GM23338 (cell line): Measurements from ENCODE around the gene OASL. TPM values are rescaled to one million over a fixed set of nuclear protein-coding genes. Genes with fewer than 3 reads are reported as not detected.

ENCODE experiments used
- ATAC-seq: fragments of 200-7000 bp; cut with Tn5 transposase; 3 replicates; pipeline ENCODE4 v1.9.1; 2020
- DNase-seq: peaks from one replicate; pipeline ENCODE4 v3.0.0-alpha.2; 2015; ENCODE audit warnings: low spot score
- H2AFZ ChIP-seq: fragments of 200-600 bp; sonication (generic); 2 replicates; pipeline ENCODE4 v1.8.0; 2016; ENCODE audit warnings: antibody characterized with exemption, mild to moderate bottlenecking, moderate library complexity
- H3F3A ChIP-seq: fragments of 200-600 bp; sonication (generic); replicated peaks from 2 replicates; pipeline ENCODE4 v1.8.0; 2017; ENCODE audit warnings: antibody characterized with exemption, mixed run types, low read depth
- H3K27ac ChIP-seq: fragments of 200-600 bp; sonication (generic); 2 replicates; pipeline ENCODE4 v1.6.1; 2016; ENCODE audit warnings: low read depth
- H3K27me3 ChIP-seq: fragments of 200-600 bp; sonication (generic); 2 replicates; pipeline ENCODE4 v1.8.0; 2016; ENCODE audit warnings: mild to moderate bottlenecking, mixed run types, moderate library complexity; ENCODE audit not compliant: insufficient read depth
- H3K36me3 ChIP-seq: fragments of 200-600 bp; sonication (generic); 2 replicates; pipeline ENCODE4 v1.8.0; 2016; ENCODE audit warnings: mild to moderate bottlenecking; ENCODE audit not compliant: insufficient read depth
- H3K4me1 ChIP-seq: fragments of 200-600 bp; sonication (generic); 2 replicates; pipeline ENCODE4 v1.8.0; 2016; ENCODE audit warnings: mild to moderate bottlenecking, moderate library complexity; ENCODE audit not compliant: insufficient read depth
- H3K4me2 ChIP-seq: fragments of 200-600 bp; sonication (generic); 2 replicates; pipeline ENCODE4 v1.7.1; 2017; ENCODE audit warnings: mixed run types
- H3K4me3 ChIP-seq: fragments of 200-600 bp; sonication (generic); 2 replicates; pipeline ENCODE4 v1.6.1; 2016; ENCODE audit warnings: mixed run types
- H3K79me2 ChIP-seq: fragments of 200-600 bp; sonication (generic); replicated peaks from 2 replicates; pipeline ENCODE4 v1.8.0; 2017; ENCODE audit warnings: mild to moderate bottlenecking; ENCODE audit not compliant: insufficient read depth
- H3K9me2 ChIP-seq: fragments of 200-600 bp; sonication (generic); 2 replicates; pipeline ENCODE4 v1.8.0; 2017; ENCODE audit not compliant: insufficient read depth
- H4K20me1 ChIP-seq: fragments of 200-600 bp; sonication (generic); replicated peaks from 2 replicates; pipeline ENCODE4 v1.8.0; 2017; ENCODE audit warnings: mild to moderate bottlenecking; ENCODE audit not compliant: insufficient read depth
- H3K27ac Mint-ChIP-seq: 2 replicates; pipeline ENCODE4 v1.8.0; 2020; ENCODE audit warnings: inconsistent platforms, mild to moderate bottlenecking, moderate library complexity, mixed read lengths
- H3K27me3 Mint-ChIP-seq: 3 replicates; pipeline ENCODE4 v1.8.0; 2022; ENCODE audit warnings: low read depth, mild to moderate bottlenecking, moderate library complexity, mixed read lengths, inconsistent platforms; ENCODE audit not compliant: insufficient read depth, poor library complexity
- H3K36me3 Mint-ChIP-seq: 3 replicates; pipeline ENCODE4 v1.8.0; 2021; ENCODE audit warnings: low read depth, mild to moderate bottlenecking, inconsistent platforms, moderate library complexity, mixed read lengths
- H3K4me1 Mint-ChIP-seq: 3 replicates; pipeline ENCODE4 v1.8.0; 2020; ENCODE audit warnings: mild to moderate bottlenecking, inconsistent platforms, mixed read lengths
- H3K4me3 Mint-ChIP-seq: 3 replicates; pipeline ENCODE4 v1.8.0; 2021; ENCODE audit warnings: moderate library complexity, mild to moderate bottlenecking, inconsistent platforms, mixed read lengths
- H3K9me3 Mint-ChIP-seq: 3 replicates; pipeline ENCODE4 v1.8.0; 2020; ENCODE audit warnings: moderate library complexity, mild to moderate bottlenecking, inconsistent platforms, mixed read lengths
- CREB1 ChIP-seq: fragments of 250-450 bp; sonication (Bioruptor Pico); IDR thresholded peaks from 2 replicates; pipeline ENCODE4 v1.5.0; 2020; ENCODE audit warnings: low read depth, mild to moderate bottlenecking, moderate library complexity
- CTCF ChIP-seq, 2 experiments: fragments of 200-600 bp in 1 of 2; sonication (generic) in 1 of 2; conservative IDR thresholded peaks; 2 replicates each; pipeline versions ENCODE4 v1.5.1 to v1.6.1; 2016 to 2017; ENCODE audit warnings: antibody characterized with exemption in 2 of 2, low read depth in 2 of 2, mild to moderate bottlenecking in 2 of 2, moderate library complexity in 1 of 2
- ETS1 ChIP-seq: IDR thresholded peaks from 2 replicates; pipeline ENCODE4 v1.6.1; 2016; ENCODE audit warnings: antibody characterized with exemption
- EZH2 ChIP-seq: fragments of 200-600 bp; sonication (generic); IDR thresholded peaks from one replicate; pipeline ENCODE4 v1.8.0; 2017; ENCODE audit warnings: antibody characterized with exemption, mild to moderate bottlenecking, low read depth; ENCODE audit not compliant: unreplicated experiment
- EZH2phosphoT487 ChIP-seq: fragments of 200-600 bp; sonication (generic); IDR thresholded peaks from one replicate; pipeline ENCODE4 v1.8.1; 2018; ENCODE audit warnings: antibody characterized with exemption; ENCODE audit not compliant: unreplicated experiment
- JUNB ChIP-seq: IDR thresholded peaks from one replicate; pipeline ENCODE4 v1.6.1; 2016; ENCODE audit warnings: antibody characterized with exemption; ENCODE audit not compliant: unreplicated experiment
- NANOG ChIP-seq: IDR thresholded peaks from 2 replicates; pipeline ENCODE4 v1.6.1; 2016; ENCODE audit warnings: antibody characterized with exemption, borderline replicate concordance
- POLR2AphosphoS5 ChIP-seq: IDR thresholded peaks from 2 replicates; pipeline ENCODE4 v1.6.1; 2016; ENCODE audit warnings: antibody characterized with exemption, low read depth
- REST ChIP-seq: IDR thresholded peaks from one replicate; pipeline ENCODE4 v1.6.1; 2018; ENCODE audit warnings: antibody characterized with exemption; ENCODE audit not compliant: unreplicated experiment
- STAT1 ChIP-seq: IDR thresholded peaks from one replicate; pipeline ENCODE4 v1.6.1; 2016; ENCODE audit warnings: antibody characterized with exemption; ENCODE audit not compliant: unreplicated experiment
- ZNF114 ChIP-seq: fragments of 250-450 bp; sonication (Bioruptor Pico); IDR thresholded peaks from 2 replicates; pipeline ENCODE4 v1.5.0; 2020; ENCODE audit warnings: mild to moderate bottlenecking, moderate library complexity
- ZNF331 ChIP-seq: fragments of 250-450 bp; sonication (Bioruptor Pico); IDR thresholded peaks from 2 replicates; pipeline ENCODE4 v1.5.0; 2020; ENCODE audit warnings: low read depth, mild to moderate bottlenecking, moderate library complexity
- ZNF462 ChIP-seq: fragments of 250-450 bp; sonication (Bioruptor Pico); IDR thresholded peaks from 2 replicates; pipeline ENCODE4 v1.5.0; 2020; ENCODE audit warnings: mild to moderate bottlenecking, moderate library complexity
- polyA plus RNA-seq: library from polyadenylated mRNA; unstranded; fragments of >200 nt; fragmentation: Nextera tagmentation; extraction: Ambion mirVana; gene quantifications from 2 replicates; pipeline ENCODE4 v1.2.1, GENCODE V29; 2016
- total RNA-seq: library from RNA; depleted of rRNA; stranded (reverse); fragments of >200 nt; shearing (Covaris generic); gene quantifications from 2 replicates; pipeline ENCODE4 v1.2.3, GENCODE V29; 2014

The OASL gene
- total and polyA plus RNA-seq, 2 experiments from 2014 or later, result not detected

- Histone ChIP-seq H4K20me1 (peaks cover 13% of the 10 kb centered on the region), H2AFZ (no peak overlapping the region), H3F3A (no peaks in the 10 kb centered on the region), H3K27me3 (no peaks in the 10 kb centered on the region), H3K4me2 (no peak overlapping the region), H3K4me3 (no peak overlapping the region), H3K36me3 (peaks cover 22% of the 10 kb centered on the region), H3K27ac (no peak overlapping the region), H3K9me2 (no peaks in the 10 kb centered on the region), H3K79me2 (peaks cover 3% of the 10 kb centered on the region; the same call in 1 of the 2 replicates), H3K4me1 (no peaks in the 10 kb centered on the region)
- ATAC-seq (no peak), DNase-seq (no peak)
- Mint-ChIP-seq H3K4me1 (no peaks in the 10 kb centered on the region), H3K27ac (no peak overlapping the region), H3K27me3 (peaks cover 12% of the 10 kb centered on the region), H3K36me3 (peaks cover 67% of the 10 kb centered on the region), H3K9me3 (no peaks in the 10 kb centered on the region; the same call in 2 of the 3 replicates), H3K4me3 (no peak overlapping the region)
- no peak for TF ChIP-seq ZNF331 (CRISPR knock-in tag)
- no peak for TF ChIP-seq REST
- TF ChIP-seq NANOG, result no peak
- no peak for TF ChIP-seq ZNF114 (CRISPR knock-in tag)
- no peak for TF ChIP-seq ZNF462 (CRISPR knock-in tag)
- no peak for TF ChIP-seq EZH2
- TF ChIP-seq POLR2AphosphoS5, result no peak
- TF ChIP-seq ETS1, result no peak
- no peak for TF ChIP-seq CTCF (conservative IDR thresholded peaks at IDR 0.05; ENCODE audit: low read depth in 2 of 2)
- TF ChIP-seq JUNB, result no peak
- TF ChIP-seq CREB1 (CRISPR knock-in tag), result no peak
- no peak for TF ChIP-seq EZH2phosphoT487
- no peak for TF ChIP-seq STAT1
These were observed 30.5 kb downstream of the OASL start for GRCh38 chr12:121008347-121009098.
